Neural cell (in vitro differentiated cells): ENCODE measurements around the gene KATNAL1. TPM values are rescaled to one million over a fixed set of nuclear protein-coding genes. Genes with fewer than 3 reads are reported as not detected.

ENCODE experiments used
- H2AFZ ChIP-seq: fragments of 200-600, 300-800 bp; sonication (generic), shearing (Covaris generic); 2 replicates; pipeline ENCODE4 v1.6.0; 2014; ENCODE audit warnings: low read depth, mild to moderate bottlenecking, antibody characterized with exemption, low read length, moderate library complexity
- H3F3A ChIP-seq: fragments of 200-600 bp; shearing (Covaris generic); 2 replicates; pipeline ENCODE4 v1.6.1; 2016; ENCODE audit warnings: mild to moderate bottlenecking, moderate library complexity, mixed read lengths, antibody characterized with exemption, low read length; ENCODE audit not compliant: insufficient read depth, poor library complexity, severe bottlenecking
- H3K27ac ChIP-seq: fragments of 200-600, 300-800 bp; sonication (generic), shearing (Covaris generic); 2 replicates; pipeline ENCODE4 v1.5.1; 2014; ENCODE audit warnings: mild to moderate bottlenecking, low read length, moderate library complexity
- H3K27me3 ChIP-seq: fragments of 300-800, 200-600 bp; sonication (generic), shearing (Covaris generic); 2 replicates; pipeline ENCODE4 v1.6.0; 2014; ENCODE audit warnings: mild to moderate bottlenecking, low read depth, low read length, moderate library complexity; ENCODE audit not compliant: insufficient read depth
- H3K36me3 ChIP-seq: fragments of 300-800, 200-600 bp; sonication (generic), shearing (Covaris generic); 2 replicates; pipeline ENCODE4 v1.5.1; 2014; ENCODE audit warnings: mild to moderate bottlenecking, antibody characterized with exemption, low read length, moderate library complexity; ENCODE audit not compliant: insufficient read depth
- H3K4me2 ChIP-seq: fragments of 300-800, 200-600 bp; sonication (generic), shearing (Covaris generic); 2 replicates; pipeline ENCODE4 v1.6.0; 2014; ENCODE audit warnings: mild to moderate bottlenecking, low read length
- H3K4me3 ChIP-seq: fragments of 300-800, 200-600 bp; sonication (generic), shearing (Covaris generic); 2 replicates; pipeline ENCODE4 v1.5.1; 2014; ENCODE audit warnings: mild to moderate bottlenecking, low read length, moderate library complexity
- H3K79me2 ChIP-seq: fragments of 200-600 bp; shearing (Covaris generic); replicated peaks from 2 replicates; pipeline ENCODE4 v1.6.0; 2014; ENCODE audit warnings: mild to moderate bottlenecking, low read length, moderate library complexity; ENCODE audit not compliant: insufficient read depth
- H3K9ac ChIP-seq: fragments of 300-800, 200-600 bp; sonication (generic), shearing (Covaris generic); 2 replicates; pipeline ENCODE4 v1.6.1; 2016; ENCODE audit warnings: mild to moderate bottlenecking, low read length, mixed read lengths
- H3K9me2 ChIP-seq: fragments of 200-600 bp; shearing (Covaris generic); 2 replicates; pipeline ENCODE4 v1.6.1; 2016; ENCODE audit warnings: mild to moderate bottlenecking, low read length, mixed read lengths; ENCODE audit not compliant: insufficient read depth
- H3K9me3 ChIP-seq: fragments of 200-600, 300-800 bp; sonication (generic), shearing (Covaris generic); 2 replicates; pipeline ENCODE4 v1.6.1; 2016; ENCODE audit warnings: mild to moderate bottlenecking, mixed run types, low read length, moderate library complexity, mixed read lengths
- H4K20me1 ChIP-seq: fragments of 200-600 bp; shearing (Covaris generic); 2 replicates; pipeline ENCODE4 v1.6.1; 2016; ENCODE audit warnings: mild to moderate bottlenecking, mixed run types; ENCODE audit not compliant: insufficient read depth
- CTCF ChIP-seq: fragments of 450-650 bp; IDR thresholded peaks from 2 replicates; pipeline ENCODE4 v1.5.1; 2014; ENCODE audit warnings: antibody characterized with exemption, mild to moderate bottlenecking, moderate library complexity; ENCODE audit not compliant: poor library complexity, severe bottlenecking
- EP300 ChIP-seq: fragments of 450-650 bp; conservative IDR thresholded peaks from 2 replicates; pipeline ENCODE4 v1.6.1; 2014; ENCODE audit warnings: antibody characterized with exemption, mild to moderate bottlenecking, moderate library complexity; ENCODE audit not compliant: poor library complexity, severe bottlenecking
- EZH2 ChIP-seq: fragments of 200-600, 300-800 bp; shearing (Covaris generic), sonication (generic); IDR thresholded peaks from 2 replicates; pipeline ENCODE4 v1.6.1; 2014; ENCODE audit warnings: antibody characterized with exemption, low read length, borderline replicate concordance, mild to moderate bottlenecking; ENCODE audit not compliant: insufficient read depth, poor library complexity, severe bottlenecking
- MXI1 ChIP-seq: fragments of 450-650 bp; conservative IDR thresholded peaks from 2 replicates; pipeline ENCODE4 v1.6.1; 2014; ENCODE audit warnings: antibody characterized with exemption, mild to moderate bottlenecking; ENCODE audit not compliant: poor library complexity, severe bottlenecking
- POLR2AphosphoS5 ChIP-seq: IDR thresholded peaks from 2 replicates; pipeline ENCODE4 v1.6.1; 2012
- RAD21 ChIP-seq: fragments of 450-650 bp; conservative IDR thresholded peaks from 2 replicates; pipeline ENCODE4 v1.6.1; 2014; ENCODE audit warnings: antibody characterized with exemption, mild to moderate bottlenecking, moderate library complexity
- REST ChIP-seq: IDR thresholded peaks from 2 replicates; pipeline ENCODE4 v1.6.1; 2012; ENCODE audit warnings: borderline replicate concordance
- SMC3 ChIP-seq: fragments of 450-650 bp; conservative IDR thresholded peaks from 2 replicates; pipeline ENCODE4 v1.6.1; 2014; ENCODE audit warnings: antibody characterized with exemption, mild to moderate bottlenecking, moderate library complexity; ENCODE audit not compliant: poor library complexity
- TAF1 ChIP-seq: IDR thresholded peaks from 2 replicates; pipeline ENCODE4 v1.6.1; 2012; ENCODE audit warnings: low read depth
- polyA plus RNA-seq: library from polyadenylated mRNA; depleted of rRNA; stranded (reverse); fragments of >200 nt; gene quantifications from 2 replicates; pipeline ENCODE4 v1.2.3, GENCODE V29; 2014

Gene KATNAL1
- polyA plus RNA-seq, 1 donor from 2014 or later, result 24.9 TPM

GRCh38 chr13:30346789-30347167 lies 39.4 kb upstream of the KATNAL1 start:
- Histone ChIP-seq H2AFZ (no peak overlapping the region), H3K9ac (no peak overlapping the region), H3K36me3 (no peaks in the 10 kb centered on the region), H3K9me3 (no peaks in the 10 kb centered on the region), H3K4me2 (no peak overlapping the region), H3K79me2 (no peaks in the 10 kb centered on the region), H3K27me3 (no peaks in the 10 kb centered on the region), H3K9me2 (no peaks in the 10 kb centered on the region), H3K4me3 (no peak overlapping the region), H3K27ac (no peak overlapping the region), H4K20me1 (no peaks in the 10 kb centered on the region), H3F3A (no peaks in the 10 kb centered on the region)
- TF ChIP-seq SMC3 (no peak), EP300 (no peak), MXI1 (no peak), EZH2 (no peak), POLR2AphosphoS5 (no peak), TAF1 (no peak), REST (no peak), RAD21 (no peak), CTCF (no peak)

- no peak for TF ChIP-seq POLR2AphosphoS5
- TF ChIP-seq MXI1, result no peak
- TF ChIP-seq REST, result no peak
- TF ChIP-seq SMC3, result no peak
- no peak for TF ChIP-seq EZH2
- TF ChIP-seq CTCF, result no peak
- Histone ChIP-seq H3K27ac (no peak overlapping the region), H2AFZ (no peak overlapping the region), H3F3A (no peaks in the 10 kb centered on the region), H3K4me2 (no peak overlapping the region), H3K4me3 (no peak overlapping the region), H3K9ac (no peak overlapping the region), H3K36me3 (no peaks in the 10 kb centered on the region), H3K9me2 (no peaks in the 10 kb centered on the region), H3K27me3 (no peaks in the 10 kb centered on the region), H4K20me1 (no peaks in the 10 kb centered on the region), H3K9me3 (no peaks in the 10 kb centered on the region), H3K79me2 (no peaks in the 10 kb centered on the region)
Measured at GRCh38 chr13:30346153-30346788, 38.9 kb upstream of the KATNAL1 start.
